GM23338 (cell line): ENCODE data around the gene ZBED5. TPM values are rescaled to one million over a fixed set of nuclear protein-coding genes. Genes with fewer than 3 reads are reported as not detected.

Experiments
- ATAC-seq: fragments of 200-7000 bp; cut with Tn5 transposase; 3 replicates; pipeline ENCODE4 v1.9.1; 2020
- DNase-seq: peaks from one replicate; pipeline ENCODE4 v3.0.0-alpha.2; 2015; ENCODE audit warnings: low spot score
- H2AFZ ChIP-seq: fragments of 200-600 bp; sonication (generic); 2 replicates; pipeline ENCODE4 v1.8.0; 2016; ENCODE audit warnings: antibody characterized with exemption, mild to moderate bottlenecking, moderate library complexity
- H3F3A ChIP-seq: fragments of 200-600 bp; sonication (generic); replicated peaks from 2 replicates; pipeline ENCODE4 v1.8.0; 2017; ENCODE audit warnings: antibody characterized with exemption, mixed run types, low read depth
- H3K27ac ChIP-seq: fragments of 200-600 bp; sonication (generic); 2 replicates; pipeline ENCODE4 v1.6.1; 2016; ENCODE audit warnings: low read depth
- H3K27me3 ChIP-seq: fragments of 200-600 bp; sonication (generic); 2 replicates; pipeline ENCODE4 v1.8.0; 2016; ENCODE audit warnings: mild to moderate bottlenecking, mixed run types, moderate library complexity; ENCODE audit not compliant: insufficient read depth
- H3K36me3 ChIP-seq: fragments of 200-600 bp; sonication (generic); 2 replicates; pipeline ENCODE4 v1.8.0; 2016; ENCODE audit warnings: mild to moderate bottlenecking; ENCODE audit not compliant: insufficient read depth
- H3K4me1 ChIP-seq: fragments of 200-600 bp; sonication (generic); 2 replicates; pipeline ENCODE4 v1.8.0; 2016; ENCODE audit warnings: mild to moderate bottlenecking, moderate library complexity; ENCODE audit not compliant: insufficient read depth
- H3K4me2 ChIP-seq: fragments of 200-600 bp; sonication (generic); 2 replicates; pipeline ENCODE4 v1.7.1; 2017; ENCODE audit warnings: mixed run types
- H3K4me3 ChIP-seq: fragments of 200-600 bp; sonication (generic); 2 replicates; pipeline ENCODE4 v1.6.1; 2016; ENCODE audit warnings: mixed run types
- H3K79me2 ChIP-seq: fragments of 200-600 bp; sonication (generic); replicated peaks from 2 replicates; pipeline ENCODE4 v1.8.0; 2017; ENCODE audit warnings: mild to moderate bottlenecking; ENCODE audit not compliant: insufficient read depth
- H3K9me2 ChIP-seq: fragments of 200-600 bp; sonication (generic); 2 replicates; pipeline ENCODE4 v1.8.0; 2017; ENCODE audit not compliant: insufficient read depth
- H4K20me1 ChIP-seq: fragments of 200-600 bp; sonication (generic); replicated peaks from 2 replicates; pipeline ENCODE4 v1.8.0; 2017; ENCODE audit warnings: mild to moderate bottlenecking; ENCODE audit not compliant: insufficient read depth
- H3K27ac Mint-ChIP-seq: 2 replicates; pipeline ENCODE4 v1.8.0; 2020; ENCODE audit warnings: inconsistent platforms, mild to moderate bottlenecking, moderate library complexity, mixed read lengths
- H3K27me3 Mint-ChIP-seq: 3 replicates; pipeline ENCODE4 v1.8.0; 2022; ENCODE audit warnings: low read depth, mild to moderate bottlenecking, moderate library complexity, mixed read lengths, inconsistent platforms; ENCODE audit not compliant: insufficient read depth, poor library complexity
- H3K36me3 Mint-ChIP-seq: 3 replicates; pipeline ENCODE4 v1.8.0; 2021; ENCODE audit warnings: low read depth, mild to moderate bottlenecking, inconsistent platforms, moderate library complexity, mixed read lengths
- H3K4me1 Mint-ChIP-seq: 3 replicates; pipeline ENCODE4 v1.8.0; 2020; ENCODE audit warnings: mild to moderate bottlenecking, inconsistent platforms, mixed read lengths
- H3K4me3 Mint-ChIP-seq: 3 replicates; pipeline ENCODE4 v1.8.0; 2021; ENCODE audit warnings: moderate library complexity, mild to moderate bottlenecking, inconsistent platforms, mixed read lengths
- H3K9me3 Mint-ChIP-seq: 3 replicates; pipeline ENCODE4 v1.8.0; 2020; ENCODE audit warnings: moderate library complexity, mild to moderate bottlenecking, inconsistent platforms, mixed read lengths
- CREB1 ChIP-seq: fragments of 250-450 bp; sonication (Bioruptor Pico); IDR thresholded peaks from 2 replicates; pipeline ENCODE4 v1.5.0; 2020; ENCODE audit warnings: low read depth, mild to moderate bottlenecking, moderate library complexity
- EZH2 ChIP-seq: fragments of 200-600 bp; sonication (generic); IDR thresholded peaks from one replicate; pipeline ENCODE4 v1.8.0; 2017; ENCODE audit warnings: antibody characterized with exemption, mild to moderate bottlenecking, low read depth; ENCODE audit not compliant: unreplicated experiment
- EZH2phosphoT487 ChIP-seq: fragments of 200-600 bp; sonication (generic); IDR thresholded peaks from one replicate; pipeline ENCODE4 v1.8.1; 2018; ENCODE audit warnings: antibody characterized with exemption; ENCODE audit not compliant: unreplicated experiment
- JUNB ChIP-seq: IDR thresholded peaks from one replicate; pipeline ENCODE4 v1.6.1; 2016; ENCODE audit warnings: antibody characterized with exemption; ENCODE audit not compliant: unreplicated experiment
- NANOG ChIP-seq: IDR thresholded peaks from 2 replicates; pipeline ENCODE4 v1.6.1; 2016; ENCODE audit warnings: antibody characterized with exemption, borderline replicate concordance
- POLR2AphosphoS5 ChIP-seq: IDR thresholded peaks from 2 replicates; pipeline ENCODE4 v1.6.1; 2016; ENCODE audit warnings: antibody characterized with exemption, low read depth
- REST ChIP-seq: IDR thresholded peaks from one replicate; pipeline ENCODE4 v1.6.1; 2018; ENCODE audit warnings: antibody characterized with exemption; ENCODE audit not compliant: unreplicated experiment
- STAT1 ChIP-seq: IDR thresholded peaks from one replicate; pipeline ENCODE4 v1.6.1; 2016; ENCODE audit warnings: antibody characterized with exemption; ENCODE audit not compliant: unreplicated experiment
- ZNF114 ChIP-seq: fragments of 250-450 bp; sonication (Bioruptor Pico); IDR thresholded peaks from 2 replicates; pipeline ENCODE4 v1.5.0; 2020; ENCODE audit warnings: mild to moderate bottlenecking, moderate library complexity
- ZNF331 ChIP-seq: fragments of 250-450 bp; sonication (Bioruptor Pico); IDR thresholded peaks from 2 replicates; pipeline ENCODE4 v1.5.0; 2020; ENCODE audit warnings: low read depth, mild to moderate bottlenecking, moderate library complexity
- polyA plus RNA-seq: library from polyadenylated mRNA; unstranded; fragments of >200 nt; fragmentation: Nextera tagmentation; extraction: Ambion mirVana; gene quantifications from 2 replicates; pipeline ENCODE4 v1.2.1, GENCODE V29; 2016
- total RNA-seq: library from RNA; depleted of rRNA; stranded (reverse); fragments of >200 nt; shearing (Covaris generic); gene quantifications from 2 replicates; pipeline ENCODE4 v1.2.3, GENCODE V29; 2014
- TF ChIP-seq, protein P1 (sequence below): IDR thresholded peaks from 2 replicates; pipeline ENCODE4 v1.6.1; 2016; ENCODE audit warnings: antibody characterized with exemption

ZBED5 gene
- total and polyA plus RNA-seq, 2 experiments from 2014 or later, result 54.1 to 56.3 TPM

GRCh38 chr11:10829139-10829538, 28.7 kb downstream of the ZBED5 start (continued):
- TF ChIP-seq REST (no peak), POLR2AphosphoS5 (no peak)

DNA sequence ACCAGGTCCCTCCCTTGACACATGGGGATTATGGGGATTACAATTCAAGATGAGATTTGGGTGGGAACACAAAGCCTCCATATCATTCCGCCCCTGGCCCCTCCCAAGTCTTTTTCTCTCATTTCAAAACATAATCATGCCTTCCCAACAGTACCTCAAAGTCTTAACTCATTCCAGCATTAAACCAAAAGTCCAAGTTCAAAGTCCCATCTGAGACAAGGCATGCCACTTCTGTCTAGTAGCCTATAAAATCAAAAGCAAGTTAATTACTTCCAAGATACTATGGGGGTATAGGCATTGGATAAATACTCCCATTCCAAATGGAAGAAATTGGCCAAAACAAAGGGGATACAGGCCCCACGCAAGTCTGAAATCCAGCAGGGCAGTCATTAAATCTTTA, 29.5 kb downstream of the ZBED5 start:
- no peaks in the 10 kb centered on the region for H3K36me3 Mint-ChIP-seq
- no peak overlapping the region for H2AFZ ChIP-seq
- H3K27me3 Mint-ChIP-seq, result peaks cover 2% of the 10 kb centered on the region
- H3K9me2 ChIP-seq, result no peaks in the 10 kb centered on the region; the same call in 1 of the 2 replicates
- no peak overlapping the region for H3K27ac Mint-ChIP-seq
- H3K27me3 ChIP-seq, result no peaks in the 10 kb centered on the region
- no peaks in the 10 kb centered on the region for H3K36me3 ChIP-seq
- H3K4me3 ChIP-seq, result no peak overlapping the region
- ATAC-seq, result no peak
- no peaks in the 10 kb centered on the region for H4K20me1 ChIP-seq
- H3F3A ChIP-seq, result no peaks in the 10 kb centered on the region
- no peak for TF ChIP-seq STAT1
- no peak for TF ChIP-seq EZH2phosphoT487
- no peak for TF ChIP-seq ZNF331
- no peak for TF ChIP-seq NANOG
- no peak for TF ChIP-seq EZH2
- no peak for TF ChIP-seq ZNF114 (CRISPR knock-in tag)
- TF ChIP-seq CREB1 (CRISPR knock-in tag), result no peak
- TF ChIP-seq, protein P1, sequence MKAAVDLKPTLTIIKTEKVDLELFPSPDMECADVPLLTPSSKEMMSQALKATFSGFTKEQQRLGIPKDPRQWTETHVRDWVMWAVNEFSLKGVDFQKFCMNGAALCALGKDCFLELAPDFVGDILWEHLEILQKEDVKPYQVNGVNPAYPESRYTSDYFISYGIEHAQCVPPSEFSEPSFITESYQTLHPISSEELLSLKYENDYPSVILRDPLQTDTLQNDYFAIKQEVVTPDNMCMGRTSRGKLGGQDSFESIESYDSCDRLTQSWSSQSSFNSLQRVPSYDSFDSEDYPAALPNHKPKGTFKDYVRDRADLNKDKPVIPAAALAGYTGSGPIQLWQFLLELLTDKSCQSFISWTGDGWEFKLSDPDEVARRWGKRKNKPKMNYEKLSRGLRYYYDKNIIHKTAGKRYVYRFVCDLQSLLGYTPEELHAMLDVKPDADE, result no peak
- no peak for TF ChIP-seq JUNB
- no peak for TF ChIP-seq REST
- H3K27ac ChIP-seq, result no peak overlapping the region
- DNase-seq, result no peak
- no peak overlapping the region for H3K4me2 ChIP-seq
- H3K4me3 Mint-ChIP-seq, result no peak overlapping the region
- no peaks in the 10 kb centered on the region for H3K4me1 ChIP-seq
- H3K79me2 ChIP-seq, result no peaks in the 10 kb centered on the region
- H3K4me1 Mint-ChIP-seq, result no peaks in the 10 kb centered on the region
- no peaks in the 10 kb centered on the region; the same call in 2 of the 3 replicates for H3K9me3 Mint-ChIP-seq
